CD4-positive, alpha-beta T cell treated with Interferon gamma for 1 hour (primary cell): Measurements from ENCODE around the gene DNASE2.

Experiments
- DNase-seq: peaks from one replicate; pipeline ENCODE4 v3.0.0-alpha.2; 2020

The DNASE2 gene

GRCh38 chr19:12825254-12826131 lies 55.8 kb downstream of the DNASE2 start:
- no peak for DNase-seq
